ENCODE measurements around the gene FGF22. TPM values are rescaled to one million over a fixed set of nuclear protein-coding genes. Genes with fewer than 3 reads are reported as not detected.

FGF22 gene
- total RNA-seq, 1 donor, result 0.27 TPM

DNA sequence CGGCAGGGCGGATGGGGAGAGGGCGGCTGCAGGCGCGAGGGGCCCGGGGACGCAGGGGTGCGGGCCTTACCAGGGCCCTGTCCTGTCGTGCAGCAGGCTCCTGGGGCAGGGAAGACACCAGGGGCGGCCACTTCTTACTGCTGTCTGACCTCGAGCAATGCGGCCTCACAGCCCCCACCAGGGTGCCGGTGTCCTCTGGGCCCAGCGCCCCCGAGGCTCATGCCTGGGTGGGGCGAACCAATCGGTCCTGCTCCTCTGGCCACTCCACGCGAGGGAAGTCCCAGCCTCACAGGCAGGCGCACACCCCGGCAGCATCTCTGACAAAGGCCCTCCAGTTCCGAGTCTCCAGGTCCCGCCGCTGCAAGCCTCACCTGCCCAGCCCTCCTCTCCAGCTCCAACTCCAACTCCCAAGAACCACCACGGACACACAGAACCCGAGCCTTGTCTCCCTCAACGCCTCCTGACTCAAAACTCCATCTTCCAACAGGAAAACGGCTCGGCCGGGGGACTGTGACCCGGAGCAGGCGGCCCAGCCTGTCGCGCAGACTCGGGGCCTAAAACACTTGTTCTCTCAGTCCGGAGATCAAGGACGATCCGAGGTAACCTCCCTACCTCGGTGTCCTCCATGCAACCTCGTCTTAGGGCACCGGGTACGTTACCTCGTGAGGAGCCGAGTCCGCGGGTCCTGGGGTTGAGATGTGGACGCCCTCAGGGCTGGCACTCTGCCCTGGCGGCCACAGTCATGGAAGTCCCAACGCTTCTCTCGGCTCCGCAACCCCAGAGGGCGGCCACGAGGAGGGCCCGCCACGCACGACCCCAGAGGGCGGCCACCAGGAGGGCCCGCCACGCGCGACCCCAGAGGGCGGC lies 6.5 kb downstream of the FGF22 start:
- no peak overlapping the region for H3K4me3 ChIP-seq (ENCODE audit: low read depth, low read length)
- TF ChIP-seq, protein P1, sequence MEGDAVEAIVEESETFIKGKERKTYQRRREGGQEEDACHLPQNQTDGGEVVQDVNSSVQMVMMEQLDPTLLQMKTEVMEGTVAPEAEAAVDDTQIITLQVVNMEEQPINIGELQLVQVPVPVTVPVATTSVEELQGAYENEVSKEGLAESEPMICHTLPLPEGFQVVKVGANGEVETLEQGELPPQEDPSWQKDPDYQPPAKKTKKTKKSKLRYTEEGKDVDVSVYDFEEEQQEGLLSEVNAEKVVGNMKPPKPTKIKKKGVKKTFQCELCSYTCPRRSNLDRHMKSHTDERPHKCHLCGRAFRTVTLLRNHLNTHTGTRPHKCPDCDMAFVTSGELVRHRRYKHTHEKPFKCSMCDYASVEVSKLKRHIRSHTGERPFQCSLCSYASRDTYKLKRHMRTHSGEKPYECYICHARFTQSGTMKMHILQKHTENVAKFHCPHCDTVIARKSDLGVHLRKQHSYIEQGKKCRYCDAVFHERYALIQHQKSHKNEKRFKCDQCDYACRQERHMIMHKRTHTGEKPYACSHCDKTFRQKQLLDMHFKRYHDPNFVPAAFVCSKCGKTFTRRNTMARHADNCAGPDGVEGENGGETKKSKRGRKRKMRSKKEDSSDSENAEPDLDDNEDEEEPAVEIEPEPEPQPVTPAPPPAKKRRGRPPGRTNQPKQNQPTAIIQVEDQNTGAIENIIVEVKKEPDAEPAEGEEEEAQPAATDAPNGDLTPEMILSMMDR (IDR thresholded peaks at IDR 0.05; ENCODE audit: insufficient read depth, low read length), result no peak
- DNase-seq (ENCODE audit: low read depth), result no peak

DNA sequence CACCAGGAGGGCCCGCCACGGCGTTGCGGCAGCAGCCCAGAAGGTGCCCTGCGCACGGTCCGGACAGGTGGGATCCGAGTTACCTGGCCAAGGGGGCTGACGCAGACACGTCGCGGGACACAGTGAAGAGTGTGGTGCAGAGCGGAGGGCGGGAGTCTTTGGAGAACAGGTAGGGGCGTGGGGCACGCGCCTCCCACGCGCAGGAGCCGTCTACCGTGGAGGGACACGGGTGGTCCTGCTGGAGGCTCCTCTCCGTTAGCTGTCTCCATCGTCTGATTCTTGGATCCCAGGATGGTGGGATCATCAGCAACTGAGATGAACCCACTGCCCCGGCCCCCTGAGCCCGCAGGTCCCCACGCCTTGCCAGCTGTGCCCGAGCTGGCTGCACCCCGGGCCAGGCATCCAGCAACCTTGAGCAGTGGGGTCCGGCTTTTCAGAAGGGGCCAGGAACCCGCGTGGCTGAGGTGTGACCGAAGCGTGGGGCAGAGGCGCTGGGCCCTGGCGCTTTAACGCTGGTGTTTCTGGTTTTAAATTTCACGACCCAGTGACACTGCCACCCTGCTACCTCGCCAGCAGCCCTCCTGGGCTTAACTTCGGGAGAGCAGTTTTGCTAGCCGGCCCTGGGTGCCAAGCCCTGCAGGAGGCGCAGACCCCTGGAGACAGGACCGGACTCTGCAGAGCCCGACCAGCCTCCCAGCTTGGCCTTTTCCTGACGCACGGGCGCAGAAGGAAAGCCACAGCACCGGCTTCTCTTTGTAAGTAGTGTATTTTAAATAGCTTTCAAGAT lies 7.3 kb downstream of the FGF22 start:
- DNase-seq (ENCODE audit: low read depth), result no peak
- TF ChIP-seq, protein P1 (IDR thresholded peaks at IDR 0.05; ENCODE audit: insufficient read depth, low read length), result no peak

DNA sequence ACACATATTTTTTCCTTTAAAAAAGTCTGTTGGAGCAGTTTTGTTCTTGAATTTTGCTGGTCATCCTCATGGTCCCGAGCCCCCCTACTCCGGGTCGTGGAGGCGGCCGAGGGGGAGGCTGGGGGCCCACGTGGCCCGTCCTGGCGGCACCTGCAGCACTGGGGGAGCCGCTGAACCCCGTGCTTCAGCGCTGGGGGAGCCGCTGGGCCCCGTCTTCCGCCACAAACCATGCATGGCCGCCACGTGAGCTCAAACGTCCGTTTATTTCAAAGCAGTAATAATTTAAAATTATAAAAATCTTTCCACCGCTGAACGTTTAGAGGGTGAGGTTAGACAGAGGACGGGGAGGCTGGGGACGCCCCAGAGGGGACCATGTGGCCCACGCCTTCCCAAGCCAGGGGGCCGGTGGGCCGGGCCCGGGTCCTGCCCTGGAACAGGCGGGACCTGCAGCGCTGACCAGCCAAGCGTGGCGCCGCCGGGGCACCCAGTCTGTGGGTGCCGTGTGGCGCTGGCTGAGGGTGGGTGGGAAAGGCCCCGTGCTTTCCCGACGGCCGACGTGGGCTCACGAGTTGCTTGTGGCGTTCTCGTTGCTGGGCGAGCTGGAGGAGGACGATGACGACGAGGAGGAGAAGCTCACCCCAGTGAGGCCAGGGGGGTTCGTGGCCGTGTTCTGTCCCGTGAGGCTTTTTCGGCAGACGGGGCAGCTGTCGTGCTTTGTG lies 8.0 kb downstream of the FGF22 start:
- no peak for DNase-seq (ENCODE audit: low read depth)
- TF ChIP-seq, protein P1 (IDR thresholded peaks at IDR 0.05; ENCODE audit: insufficient read depth, low read length), result no peak
- H3K4me3 ChIP-seq (ENCODE audit: low read depth, low read length), result no peak overlapping the region

More for the DNA sequence above, 7.3 kb downstream of the FGF22 start:
- no peak overlapping the region for H3K4me3 ChIP-seq (ENCODE audit: low read depth, low read length)

DNA sequence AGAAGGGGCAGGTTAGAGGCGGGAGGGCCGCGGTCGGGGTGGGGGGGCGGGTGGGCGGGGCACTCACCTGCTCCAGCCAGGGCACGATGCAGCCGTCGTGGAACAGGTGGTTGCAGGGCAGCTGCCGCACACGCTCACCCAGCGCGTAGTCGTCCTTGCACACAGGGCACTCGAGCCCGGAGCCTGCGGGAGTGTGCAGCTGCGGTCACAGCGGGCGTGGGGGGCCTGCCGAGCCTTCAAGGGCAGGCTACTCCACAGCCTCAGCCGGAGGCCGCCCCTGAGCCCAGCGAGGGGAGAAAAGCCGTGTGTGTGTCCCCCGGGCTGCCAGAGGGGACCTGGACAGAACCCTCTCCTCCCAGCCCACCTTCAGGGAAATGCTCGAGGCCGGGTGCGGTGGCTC lies 8.6 kb downstream of the FGF22 start:
- TF ChIP-seq, protein P1 (IDR thresholded peaks at IDR 0.05; ENCODE audit: insufficient read depth, low read length), result no peak
- no peak overlapping the region for H3K4me3 ChIP-seq (ENCODE audit: low read depth, low read length)
- DNase-seq (ENCODE audit: low read depth), result no peak

DNA sequence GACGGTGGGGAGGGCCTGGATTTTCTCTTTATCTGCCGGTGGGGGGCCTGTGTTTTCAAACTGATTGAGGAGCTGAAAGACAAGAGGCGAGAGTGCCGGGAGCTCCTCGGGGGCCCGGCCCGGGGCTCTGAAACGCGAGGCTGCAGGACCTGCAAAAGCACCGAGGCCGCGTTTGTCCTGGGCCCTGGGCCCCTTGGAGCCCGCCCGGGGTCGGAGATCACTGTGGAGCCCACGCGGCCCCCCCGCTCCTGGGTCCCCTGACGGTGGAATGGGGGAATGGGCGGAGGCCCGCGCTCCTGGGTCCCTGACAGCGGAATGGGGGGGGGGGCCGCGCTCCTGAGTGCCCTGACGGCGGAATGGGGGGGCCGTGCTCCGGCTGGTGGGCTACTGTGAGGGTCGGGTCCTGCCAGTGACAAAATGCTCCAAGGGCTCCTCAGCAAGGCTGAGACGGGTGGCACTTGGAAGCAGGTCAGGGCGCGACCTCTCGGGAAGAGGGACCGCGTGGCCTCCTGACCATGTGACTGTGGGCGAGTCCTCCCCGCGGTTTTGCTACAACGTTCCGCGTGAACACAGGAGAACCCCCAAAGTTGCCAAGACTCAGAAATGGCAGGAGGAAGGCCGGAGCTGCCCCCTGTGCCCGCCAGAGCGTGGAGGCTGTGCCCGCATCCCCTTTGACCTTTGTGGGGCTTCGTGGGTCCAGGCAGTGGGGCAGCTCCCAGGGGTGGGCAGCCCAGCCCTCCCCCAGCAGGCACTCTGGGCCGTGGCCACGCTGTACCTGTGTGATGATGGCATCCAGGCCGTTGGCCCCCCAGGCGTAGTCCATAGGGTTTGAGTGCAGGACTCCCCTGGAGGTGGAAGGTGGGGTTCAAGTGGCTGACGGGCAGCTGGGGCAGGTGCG lies 9.5 kb downstream of the FGF22 start:
- TF ChIP-seq, protein P1 (IDR thresholded peaks at IDR 0.05; ENCODE audit: insufficient read depth, low read length), result no peak
- no peak for DNase-seq (ENCODE audit: low read depth)
- no peak overlapping the region for H3K4me3 ChIP-seq (ENCODE audit: low read depth, low read length)

DNA sequence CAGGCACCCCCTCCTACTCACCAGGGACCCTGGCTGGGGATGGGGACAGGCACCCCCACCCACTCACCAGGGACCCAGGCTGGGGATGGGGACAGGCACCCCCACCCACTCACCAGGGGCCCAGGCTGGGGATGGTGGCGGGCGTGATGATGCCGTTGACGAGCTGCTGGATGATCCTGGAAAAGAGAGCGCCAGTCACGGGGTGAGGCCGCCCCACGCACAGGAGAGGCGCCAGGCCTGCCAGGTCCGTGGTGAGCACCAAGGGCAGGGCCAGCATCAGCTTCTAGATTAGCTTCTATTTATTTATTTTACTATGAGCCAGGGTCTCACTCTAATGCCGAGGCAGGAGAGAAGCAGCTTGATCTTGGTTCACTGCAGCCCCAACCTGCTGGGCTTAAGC lies 10.4 kb downstream of the FGF22 start:
- no peak overlapping the region for H3K4me3 ChIP-seq (ENCODE audit: low read depth, low read length)
- DNase-seq (ENCODE audit: low read depth), result no peak
- TF ChIP-seq, protein P1 (IDR thresholded peaks at IDR 0.05; ENCODE audit: insufficient read depth, low read length), result no peak

Measured in fibroblast of the aortic adventitia (primary cell).